Endodermal cell (in vitro differentiated cells): Measurements from ENCODE around the gene ATP13A3. TPM values are rescaled to one million over a fixed set of nuclear protein-coding genes. Genes with fewer than 3 reads are reported as not detected.
"Not testable (repeated sequence)": the region's sequence is repeated elsewhere in the genome, so short reads cannot be mapped to it uniquely, and the experiment has no call there.

Experiments
- DNase-seq: peaks from one replicate; pipeline ENCODE4 v3.0.0-alpha.2; 2017
- H3K27ac ChIP-seq: 2 replicates; pipeline ENCODE4 v1.5.1; 2013; ENCODE audit warnings: mild to moderate bottlenecking, low read depth, low read length, moderate library complexity
- H3K27me3 ChIP-seq: 2 replicates; pipeline ENCODE4 v1.6.1; 2013; ENCODE audit warnings: mild to moderate bottlenecking, low read length, moderate library complexity; ENCODE audit not compliant: insufficient read depth, control insufficient read depth, poor library complexity, severe bottlenecking
- H3K36me3 ChIP-seq: 2 replicates; pipeline ENCODE4 v1.7.0; 2013; ENCODE audit warnings: mild to moderate bottlenecking, low read length, moderate library complexity; ENCODE audit not compliant: control insufficient read depth, insufficient read depth
- H3K4me1 ChIP-seq: one replicate; pipeline ENCODE4 v1.7.0; 2013; ENCODE audit warnings: low read length; ENCODE audit not compliant: control insufficient read depth, insufficient read depth
- H3K4me3 ChIP-seq: 2 replicates; pipeline ENCODE4 v1.5.1; 2013; ENCODE audit warnings: mild to moderate bottlenecking, low read length, moderate library complexity
- H3K9ac ChIP-seq: 2 replicates; pipeline ENCODE4 v1.6.1; 2013; ENCODE audit warnings: mild to moderate bottlenecking, low read length, moderate library complexity; ENCODE audit not compliant: poor library complexity, severe bottlenecking; ENCODE audit errors: extremely low read depth
- H3K9me3 ChIP-seq: 2 replicates; pipeline ENCODE4 v1.6.1; 2013; ENCODE audit warnings: mild to moderate bottlenecking, low read length, moderate library complexity; ENCODE audit not compliant: control insufficient read depth
- H3K27ac Mint-ChIP-seq: 2 replicates; pipeline ENCODE4 v1.8.0; 2020; ENCODE audit warnings: mixed read lengths
- H3K27me3 Mint-ChIP-seq: 2 replicates; pipeline ENCODE4 v1.8.0; 2021; ENCODE audit warnings: mild to moderate bottlenecking, mixed read lengths; ENCODE audit not compliant: insufficient read depth
- H3K36me3 Mint-ChIP-seq: 2 replicates; pipeline ENCODE4 v1.8.0; 2020; ENCODE audit warnings: low read depth, mixed read lengths
- H3K4me1 Mint-ChIP-seq: 2 replicates; pipeline ENCODE4 v1.8.0; 2020; ENCODE audit warnings: mixed read lengths
- H3K4me3 Mint-ChIP-seq: 2 replicates; pipeline ENCODE4 v1.8.0; 2020; ENCODE audit warnings: mild to moderate bottlenecking, moderate library complexity, mixed read lengths
- H3K9me3 Mint-ChIP-seq: 2 replicates; pipeline ENCODE4 v1.8.0; 2020; ENCODE audit warnings: mild to moderate bottlenecking, mixed read lengths
- WGBS, 2 experiments: methylation state at CpG; one replicate each; pipeline versions ENCODE4 v1.1.5 to v1.1.7; 2013; ENCODE audit warnings: missing lambda C conversion rate in 2 of 2, mixed read lengths in 1 of 2; ENCODE audit not compliant: insufficient coverage in 1 of 2, insufficient read length in 1 of 2; 5-methylcytosine and 5-hydroxymethylcytosine counted together
- total RNA-seq, 2 donors: library from RNA; stranded (reverse); fragmentation: NEBNext Ultra II Directional in 1 of 2; extraction: Animal tissue kit (Norgen Biotek cat#: 25700) in 1 of 2; gene quantifications; 2 replicates in 1 of 2; 3 replicates in 1 of 2; pipeline ENCODE4 v1.2.1, GENCODE V29; 2021
- TF ChIP-seq, protein P1 (sequence below): fragments of 200-600 bp; sonication (generic); conservative IDR thresholded peaks from 2 replicates; pipeline ENCODE4 v1.5.0; 2021; ENCODE audit warnings: antibody characterized with exemption, mild to moderate bottlenecking

Gene ATP13A3
- total RNA-seq, 2 donors from 2014 or later: 99.7 to 125 TPM

DNA sequence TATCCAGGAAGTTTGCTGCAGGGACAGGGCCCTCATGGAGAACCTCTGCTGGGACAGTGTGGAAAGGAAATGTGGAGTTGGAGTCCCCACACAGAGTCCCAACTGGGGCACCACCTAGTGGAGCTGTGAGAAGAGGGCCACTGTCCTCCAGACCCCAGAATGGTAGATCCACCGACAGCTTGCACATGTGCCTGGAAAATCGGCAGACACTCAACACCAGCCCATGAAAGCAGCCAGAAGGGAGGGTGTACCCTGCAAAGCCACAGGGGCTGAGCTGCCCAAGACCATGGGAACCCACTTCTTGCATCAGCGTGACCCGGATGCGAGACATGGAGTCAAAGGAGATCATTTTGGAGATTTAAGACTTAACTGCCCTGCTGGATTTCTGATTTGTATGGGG lies 33.4 kb upstream of the ATP13A3 start:
- not testable (repeated sequence) for H3K9ac ChIP-seq, H3K36me3 Mint-ChIP-seq, H3K36me3 ChIP-seq, H3K27me3 ChIP-seq, H3K9me3 Mint-ChIP-seq, H3K9me3 ChIP-seq, H3K27me3 Mint-ChIP-seq, H3K4me3 ChIP-seq, H3K27ac ChIP-seq
- Mint-ChIP-seq H3K27ac (peak overlapping the region; percentile 82), H3K4me3 (peak overlapping the region; percentile 8), H3K4me1 (peaks cover 35% of the 10 kb centered on the region)
- DNase-seq: peak; percentile 66
- H3K4me1 ChIP-seq: peaks cover 20% of the 10 kb centered on the region
- TF ChIP-seq, protein P1, sequence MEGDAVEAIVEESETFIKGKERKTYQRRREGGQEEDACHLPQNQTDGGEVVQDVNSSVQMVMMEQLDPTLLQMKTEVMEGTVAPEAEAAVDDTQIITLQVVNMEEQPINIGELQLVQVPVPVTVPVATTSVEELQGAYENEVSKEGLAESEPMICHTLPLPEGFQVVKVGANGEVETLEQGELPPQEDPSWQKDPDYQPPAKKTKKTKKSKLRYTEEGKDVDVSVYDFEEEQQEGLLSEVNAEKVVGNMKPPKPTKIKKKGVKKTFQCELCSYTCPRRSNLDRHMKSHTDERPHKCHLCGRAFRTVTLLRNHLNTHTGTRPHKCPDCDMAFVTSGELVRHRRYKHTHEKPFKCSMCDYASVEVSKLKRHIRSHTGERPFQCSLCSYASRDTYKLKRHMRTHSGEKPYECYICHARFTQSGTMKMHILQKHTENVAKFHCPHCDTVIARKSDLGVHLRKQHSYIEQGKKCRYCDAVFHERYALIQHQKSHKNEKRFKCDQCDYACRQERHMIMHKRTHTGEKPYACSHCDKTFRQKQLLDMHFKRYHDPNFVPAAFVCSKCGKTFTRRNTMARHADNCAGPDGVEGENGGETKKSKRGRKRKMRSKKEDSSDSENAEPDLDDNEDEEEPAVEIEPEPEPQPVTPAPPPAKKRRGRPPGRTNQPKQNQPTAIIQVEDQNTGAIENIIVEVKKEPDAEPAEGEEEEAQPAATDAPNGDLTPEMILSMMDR: peak; percentile 68
- 70 to 85% methylated on average over 4 to 5 of the region's 5 CpGs for WGBS, 2 experiments

DNA sequence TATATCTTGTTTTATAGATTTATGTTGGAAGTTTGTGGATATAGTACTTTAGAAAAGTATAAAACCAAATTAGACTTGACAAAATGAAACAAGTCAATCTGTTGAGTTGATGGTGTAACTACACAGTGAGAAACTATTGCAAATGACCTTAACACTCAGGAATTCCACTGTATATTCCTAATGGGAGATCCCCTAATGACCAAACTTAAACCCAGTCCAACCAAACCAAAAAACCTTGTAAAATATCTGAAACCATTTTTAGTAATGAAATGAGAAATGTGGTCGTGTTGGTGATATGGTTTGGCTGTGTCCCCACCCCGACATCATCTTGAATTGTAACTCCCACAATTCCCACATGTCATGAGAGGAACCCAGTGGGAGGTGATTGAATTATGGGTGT lies 31.9 kb upstream of the ATP13A3 start:
- Mint-ChIP-seq H3K9me3 (no peaks in the 10 kb centered on the region), H3K27me3 (no peaks in the 10 kb centered on the region), H3K4me1 (peaks cover 39% of the 10 kb centered on the region), H3K36me3 (no peaks in the 10 kb centered on the region), H3K27ac (no peak overlapping the region), H3K4me3 (no peak overlapping the region)
- Histone ChIP-seq H3K9me3 (no peaks in the 10 kb centered on the region), H3K4me3 (no peak overlapping the region), H3K27ac (no peak overlapping the region), H3K9ac (no peak overlapping the region), H3K27me3 (no peaks in the 10 kb centered on the region), H3K36me3 (no peaks in the 10 kb centered on the region), H3K4me1 (peaks cover 20% of the 10 kb centered on the region)
- DNase-seq: no peak
- TF ChIP-seq, protein P1: no peak
- 100% methylated on average over 2 of the region's 2 CpGs for WGBS, 2 experiments

DNA sequence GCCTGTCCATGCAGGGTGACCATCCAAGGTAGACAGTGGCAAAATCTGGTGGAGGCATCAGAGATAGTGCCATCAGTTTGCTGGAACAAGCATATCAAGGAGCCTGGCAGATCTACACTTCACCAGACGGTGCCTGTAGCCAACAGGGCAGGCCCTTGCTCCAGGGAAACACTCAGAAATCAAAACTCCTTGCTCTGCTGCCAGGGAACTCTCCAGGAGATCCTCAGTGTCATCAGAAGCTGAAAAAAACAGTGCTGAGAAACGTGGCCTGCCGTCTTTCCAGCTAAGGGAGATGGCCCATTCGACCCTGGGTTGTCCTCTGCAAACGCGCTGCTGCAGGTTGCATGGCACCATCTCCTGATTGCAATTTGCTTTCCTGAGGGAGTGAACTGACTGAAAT lies 30.5 kb upstream of the ATP13A3 start:
- no peaks in the 10 kb centered on the region for H3K36me3 ChIP-seq
- no peaks in the 10 kb centered on the region for H3K9me3 ChIP-seq
- no peaks in the 10 kb centered on the region for H3K27me3 Mint-ChIP-seq
- H3K4me1 Mint-ChIP-seq: peaks cover 37% of the 10 kb centered on the region
- H3K27me3 ChIP-seq: no peaks in the 10 kb centered on the region
- peaks cover 19% of the 10 kb centered on the region for H3K4me1 ChIP-seq
- 59 to 74% methylated on average over 6 of the region's 6 CpGs for WGBS, 2 experiments
- H3K4me3 Mint-ChIP-seq: no peak overlapping the region
- H3K27ac ChIP-seq: no peak overlapping the region
- DNase-seq: no peak
- no peaks in the 10 kb centered on the region for H3K9me3 Mint-ChIP-seq
- no peak overlapping the region for H3K9ac ChIP-seq
- no peak overlapping the region for H3K27ac Mint-ChIP-seq
- H3K36me3 Mint-ChIP-seq: no peaks in the 10 kb centered on the region
- H3K4me3 ChIP-seq: no peak overlapping the region
- TF ChIP-seq, protein P1: no peak
